Retinal pigment epithelial cell (primary cell): Measurements from ENCODE around the gene CDC14B.

Source experiments
- DNase-seq: peaks from one replicate; pipeline ENCODE4 v3.0.0-alpha.2; 2010; ENCODE audit warnings: low read depth
- H3K4me3 ChIP-seq: 2 replicates; pipeline ENCODE4 v1.5.1; 2011; ENCODE audit warnings: mild to moderate bottlenecking, low read length, control low read depth, moderate library complexity
- CTCF ChIP-seq: conservative IDR thresholded peaks from 2 replicates; pipeline ENCODE4 v1.5.1; 2011; ENCODE audit warnings: low read depth, low read length, control low read depth, inconsistent platforms

CDC14B gene

GRCh38 chr9:96502539-96503373, 116.9 kb downstream of the CDC14B start:
- DNase-seq = no peak
- H3K4me3 ChIP-seq = no peak overlapping the region
- no peak for TF ChIP-seq CTCF

- DNase-seq = no peak
- no peak overlapping the region for H3K4me3 ChIP-seq
- TF ChIP-seq CTCF = no peak
These were observed 117.8 kb downstream of the CDC14B start for GRCh38 chr9:96501633-96502538.

GRCh38 chr9:96500696-96501632, 118.7 kb downstream of the CDC14B start:
- no peak for DNase-seq
- no peak for TF ChIP-seq CTCF
- no peak overlapping the region for H3K4me3 ChIP-seq

- TF ChIP-seq CTCF = no peak
- H3K4me3 ChIP-seq = no peak overlapping the region
- DNase-seq = no peak
These were observed 120.4 kb downstream of the CDC14B start for GRCh38 chr9:96499257-96499656.

- H3K4me3 ChIP-seq = no peak overlapping the region
- no peak for TF ChIP-seq CTCF
- DNase-seq = no peak
These were observed 120.8 kb downstream of the CDC14B start for GRCh38 chr9:96498796-96499195.

- no peak for DNase-seq
- no peak overlapping the region for H3K4me3 ChIP-seq
- TF ChIP-seq CTCF = no peak
These were observed 122.6 kb downstream of the CDC14B start for GRCh38 chr9:96497117-96497399.
